NCI-H2107 (cell line): ENCODE data around the gene TAS2R40.
A peak's percentile ranks its signal among the peaks of the same experiment; 100 is the strongest.
"Not testable (repeated sequence)": the region's sequence is repeated elsewhere in the genome, so short reads cannot be mapped to it uniquely, and the experiment has no call there.

Experiments
- DNase-seq: peaks from one replicate; lab custom pipeline; 2025; lab: John Stamatoyannopoulos, UW

The TAS2R40 gene

DNA sequence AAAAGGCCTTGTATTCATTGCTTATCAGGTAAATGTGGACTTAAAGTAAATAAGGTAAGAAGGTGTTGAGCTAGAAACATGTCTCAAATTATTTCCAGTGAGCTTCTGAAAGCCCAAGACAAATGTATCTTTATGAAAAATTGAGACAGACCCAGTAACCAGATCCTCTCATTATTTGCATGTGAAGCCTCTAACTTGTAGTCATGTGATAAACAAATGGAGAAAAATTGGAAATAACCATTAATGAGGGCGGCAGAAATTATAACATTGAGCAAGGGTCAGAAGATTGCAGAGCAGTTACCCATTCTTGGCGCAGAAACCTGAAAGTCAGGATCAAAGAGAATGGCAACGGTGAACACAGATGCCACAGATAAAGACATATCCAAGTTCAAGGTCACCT lies at the start of gene TAS2R40:
Gene TAS2R40 (plus strand): TSS at position 301 of the 400 bp plus-strand sequence. CDS start 42 bp downstream, at position 343.
- no peak for DNase-seq

DNA sequence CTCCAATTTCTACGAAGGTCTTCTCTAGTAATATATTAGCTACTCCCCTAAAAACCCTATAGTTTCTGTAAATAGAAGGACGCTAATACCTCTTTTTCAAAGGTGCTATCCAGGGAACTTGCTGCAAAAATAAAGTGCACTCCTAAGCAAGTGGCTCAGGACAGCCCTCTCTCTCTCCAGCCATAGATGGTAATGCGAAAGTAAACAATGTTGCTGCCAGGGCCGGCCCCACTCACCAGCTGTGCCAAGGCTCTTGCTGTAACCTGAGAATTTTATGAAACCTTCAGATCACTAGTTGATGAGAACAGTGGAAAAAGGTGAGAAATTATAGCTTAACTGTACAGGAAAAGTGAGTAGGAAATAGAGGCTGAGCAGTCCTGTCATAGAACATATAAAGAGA lies 49.5 kb upstream of the TAS2R40 start:
- DNase-seq: no peak

DNA sequence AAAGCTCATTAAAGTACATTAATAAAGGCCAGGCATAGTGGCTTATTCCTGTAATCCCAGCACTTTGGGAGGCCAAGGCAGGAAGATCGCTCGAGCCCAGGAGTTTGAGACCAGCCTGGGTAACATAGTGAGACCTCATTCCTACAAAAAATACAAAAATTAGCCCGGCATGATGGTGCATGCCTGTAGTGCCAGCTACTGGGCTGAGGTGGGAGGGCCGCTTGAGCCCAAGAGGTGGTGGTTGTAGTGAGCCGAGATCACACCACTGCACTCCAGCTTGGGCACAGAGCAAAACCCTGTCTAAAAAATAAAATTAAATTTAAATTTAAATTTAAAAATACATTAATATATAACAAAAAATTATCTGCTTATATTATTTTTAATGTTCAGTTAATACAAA lies 45.7 kb upstream of the TAS2R40 start:
- no peak for DNase-seq

DNA sequence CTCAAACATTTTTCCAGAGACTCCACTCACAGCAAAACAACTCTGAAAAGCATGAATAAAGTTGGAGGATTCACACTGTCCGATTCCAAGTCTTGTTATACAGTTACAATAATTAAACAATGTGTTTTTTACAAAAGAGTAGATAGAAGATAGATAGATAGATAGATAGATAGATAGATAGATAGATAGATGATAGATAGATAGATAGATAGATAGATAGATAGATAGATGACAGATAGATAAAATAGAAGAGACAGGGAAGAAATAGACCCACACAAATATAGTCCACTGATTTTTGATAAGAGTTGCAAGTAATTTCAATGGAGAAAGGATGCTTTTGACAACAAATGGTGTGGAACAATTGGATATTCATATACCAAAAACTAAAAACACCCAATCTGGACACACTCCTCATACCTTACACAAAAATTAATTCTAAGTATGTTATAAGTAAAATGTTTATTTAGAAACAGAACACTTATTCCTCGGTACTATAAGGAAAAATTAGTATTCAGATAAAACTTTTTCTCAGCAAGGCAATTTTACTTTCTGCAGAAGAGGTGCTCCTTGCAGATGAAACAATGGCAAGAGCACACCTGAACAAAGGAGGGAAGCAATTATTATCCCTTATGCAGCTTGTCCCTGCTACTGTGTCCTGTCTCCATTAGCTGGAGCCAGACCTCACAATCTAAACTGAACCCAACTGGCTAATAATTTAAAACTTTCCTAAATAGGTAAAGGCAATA lies 44.3 kb upstream of the TAS2R40 start:
- DNase-seq: no peak

DNA sequence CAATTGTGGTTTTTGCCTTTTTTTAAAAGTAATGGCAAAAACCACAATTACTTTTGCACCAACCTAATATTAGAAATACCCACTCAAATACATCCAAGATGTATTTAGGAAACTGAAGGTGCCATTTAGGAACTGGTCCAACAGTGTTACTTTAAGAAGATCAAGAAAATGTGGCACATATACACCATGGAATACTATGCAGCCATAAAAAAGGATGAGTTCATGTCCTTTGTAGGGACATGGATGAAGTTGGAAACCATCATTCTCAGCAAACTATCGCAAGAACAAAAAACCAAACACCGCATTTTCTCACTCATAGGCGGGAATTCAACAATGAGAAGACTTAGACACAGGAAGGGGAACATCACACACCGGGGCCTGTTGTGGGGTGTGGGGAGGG lies 41.1 kb upstream of the TAS2R40 start:
- not testable (repeated sequence) for DNase-seq

DNA sequence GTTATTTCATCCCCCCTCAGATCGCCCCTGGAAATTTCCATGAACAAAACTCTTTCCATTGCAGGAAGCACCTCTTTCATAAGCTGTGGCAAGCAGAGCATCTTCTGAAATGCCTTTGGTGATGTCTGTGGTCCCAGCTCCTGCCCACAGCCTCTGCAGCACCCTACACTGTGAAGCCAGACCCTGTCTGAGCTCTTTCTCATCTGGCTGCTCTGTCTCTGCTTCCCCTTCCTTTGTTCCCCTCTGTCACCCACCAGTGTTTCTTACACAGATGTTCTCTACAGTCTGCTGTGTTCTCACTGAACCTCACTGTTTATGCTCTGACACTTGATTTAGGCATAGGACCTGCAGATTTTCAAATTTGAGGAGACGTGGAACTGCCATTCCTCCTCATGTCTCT lies 40.5 kb upstream of the TAS2R40 start:
- DNase-seq: no peak

DNA sequence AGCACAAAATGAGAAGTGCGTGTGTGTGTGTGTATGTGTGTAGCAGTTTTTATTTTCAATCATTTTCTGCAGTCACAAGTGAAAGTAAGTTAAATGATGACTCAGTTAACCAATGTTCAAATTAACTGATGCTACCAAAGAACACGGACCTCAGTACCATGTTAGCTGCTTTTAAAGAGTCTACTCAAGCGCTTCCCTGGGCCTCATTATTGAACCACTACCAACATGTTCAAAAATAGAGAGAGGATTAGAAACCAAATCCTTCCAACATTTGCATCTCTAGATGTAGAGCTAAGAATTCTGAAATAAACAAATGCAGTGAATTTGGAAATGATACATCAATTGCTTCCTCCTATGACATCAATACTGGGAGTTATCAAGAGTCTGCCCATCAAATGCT lies 38.8 kb upstream of the TAS2R40 start, which contains the start of gene TAS2R39:
Gene TAS2R39 (plus strand): TSS at position 396 of the 400 bp plus-strand sequence. CDS start 0 bp downstream, at position 396.
- no peak for DNase-seq

DNA sequence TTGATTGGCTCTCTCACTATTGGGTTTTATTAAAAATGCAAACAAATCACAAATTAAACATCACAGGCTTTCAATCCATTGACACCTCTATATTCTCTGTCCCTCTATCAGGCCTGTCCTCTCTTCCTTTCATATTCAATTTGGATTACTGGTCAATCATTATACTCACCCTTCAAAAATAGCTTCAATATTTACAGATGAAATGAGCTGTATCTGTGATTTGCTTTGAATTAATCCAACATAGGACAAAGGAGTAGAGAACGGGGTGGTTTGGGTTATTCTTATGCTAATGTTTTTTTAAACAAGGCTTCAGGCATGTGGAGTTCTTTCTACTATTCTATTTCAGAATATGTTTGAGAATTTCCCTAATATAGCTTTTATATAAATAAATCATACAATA lies 36.3 kb upstream of the TAS2R40 start:
- DNase-seq: no peak

DNA sequence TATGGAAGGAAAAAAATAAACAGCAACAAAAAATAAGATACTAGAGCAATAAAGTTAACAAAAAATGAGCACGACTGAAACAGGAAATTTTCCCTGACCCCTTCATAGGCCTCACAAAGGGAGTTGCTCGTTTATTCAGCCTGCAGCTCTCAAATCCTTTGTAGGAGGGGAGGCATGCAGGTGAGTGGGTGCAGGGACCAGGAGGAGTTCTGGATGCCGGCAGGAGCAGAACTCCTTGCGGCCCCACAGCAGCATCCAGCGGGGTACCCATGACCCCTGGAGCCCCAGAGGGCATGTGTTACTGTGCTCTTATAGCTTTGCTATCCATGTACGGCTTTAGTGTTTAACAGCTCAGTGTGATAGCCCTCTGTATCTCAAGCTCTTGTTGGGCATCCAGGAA lies 32.8 kb upstream of the TAS2R40 start:
- DNase-seq: no peak

DNA sequence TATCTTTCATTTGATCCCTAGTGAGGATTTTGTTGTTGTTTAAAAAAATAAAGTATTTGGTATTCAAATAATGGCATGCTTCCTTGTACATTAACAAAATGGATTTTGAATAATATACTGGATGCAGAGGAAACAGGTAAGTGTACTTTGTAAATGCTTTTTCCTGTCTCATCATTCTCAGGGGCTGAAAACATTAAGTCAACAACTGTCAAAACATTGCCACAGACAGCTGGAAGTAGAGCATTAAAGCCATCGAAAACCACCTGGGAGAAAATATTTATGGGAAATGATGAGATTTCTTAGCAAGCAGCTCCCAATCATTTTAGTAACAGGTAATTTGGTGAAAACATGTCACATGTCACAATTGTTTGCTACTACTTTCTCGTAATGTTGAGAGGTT lies 28.0 kb upstream of the TAS2R40 start:
- no peak for DNase-seq

DNA sequence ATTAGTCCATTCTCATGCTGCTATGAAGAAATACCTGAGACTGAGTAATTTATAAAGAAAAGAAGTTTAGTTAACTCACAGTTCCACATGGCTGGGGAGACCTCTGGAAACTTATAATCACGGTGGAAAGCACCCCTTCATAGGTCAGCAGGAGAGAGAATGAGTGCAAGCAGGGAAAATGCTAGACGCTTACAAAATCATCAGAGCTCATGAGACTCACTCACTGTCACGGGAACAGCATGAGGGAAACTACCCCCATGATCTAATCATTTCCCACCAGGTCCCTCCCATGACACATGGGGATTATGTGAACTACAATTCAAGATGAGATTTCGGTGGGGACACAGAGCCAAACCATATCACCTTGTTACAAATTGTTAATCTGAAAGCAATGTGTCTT lies 22.8 kb upstream of the TAS2R40 start:
- no peak for DNase-seq

DNA sequence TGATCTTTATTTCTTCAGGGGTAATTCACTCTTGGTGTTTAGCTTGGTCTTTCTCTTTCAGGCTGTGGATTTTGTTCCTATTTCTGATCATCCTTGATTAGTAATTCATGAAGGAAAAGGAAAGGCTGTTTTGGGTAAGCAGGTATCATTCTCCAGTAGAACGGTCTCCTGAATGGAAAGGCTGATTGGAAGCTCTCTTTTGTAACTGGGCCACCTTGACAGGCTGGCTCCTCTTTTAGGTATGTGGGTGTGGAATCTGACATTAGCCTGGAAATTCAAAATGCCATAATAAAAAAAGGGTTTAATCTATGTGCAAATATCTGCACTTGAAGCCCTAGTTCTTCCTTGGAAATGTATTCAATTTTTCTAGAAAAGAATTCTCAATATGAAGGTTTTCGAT lies 19.7 kb upstream of the TAS2R40 start:
- DNase-seq: no peak

DNA sequence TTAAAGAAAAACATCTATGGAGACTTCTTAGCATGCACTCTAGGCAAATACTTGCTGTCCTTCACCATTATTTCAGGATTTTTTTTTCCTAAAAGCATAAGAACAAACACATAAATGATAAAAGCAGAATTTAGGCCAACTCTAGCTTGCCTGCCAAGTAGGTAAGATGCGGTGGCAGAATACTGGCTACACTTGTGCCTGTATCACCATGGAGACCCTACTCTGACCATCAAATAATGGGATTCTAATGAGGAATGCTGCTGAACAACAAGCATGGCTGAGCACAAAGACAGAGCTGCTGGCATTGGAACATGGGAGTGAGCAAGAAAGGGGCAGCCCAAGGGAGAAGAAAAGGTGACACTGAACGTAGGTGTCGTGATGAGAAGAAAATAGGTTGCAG lies 18.5 kb upstream of the TAS2R40 start:
- DNase-seq: no peak

DNA sequence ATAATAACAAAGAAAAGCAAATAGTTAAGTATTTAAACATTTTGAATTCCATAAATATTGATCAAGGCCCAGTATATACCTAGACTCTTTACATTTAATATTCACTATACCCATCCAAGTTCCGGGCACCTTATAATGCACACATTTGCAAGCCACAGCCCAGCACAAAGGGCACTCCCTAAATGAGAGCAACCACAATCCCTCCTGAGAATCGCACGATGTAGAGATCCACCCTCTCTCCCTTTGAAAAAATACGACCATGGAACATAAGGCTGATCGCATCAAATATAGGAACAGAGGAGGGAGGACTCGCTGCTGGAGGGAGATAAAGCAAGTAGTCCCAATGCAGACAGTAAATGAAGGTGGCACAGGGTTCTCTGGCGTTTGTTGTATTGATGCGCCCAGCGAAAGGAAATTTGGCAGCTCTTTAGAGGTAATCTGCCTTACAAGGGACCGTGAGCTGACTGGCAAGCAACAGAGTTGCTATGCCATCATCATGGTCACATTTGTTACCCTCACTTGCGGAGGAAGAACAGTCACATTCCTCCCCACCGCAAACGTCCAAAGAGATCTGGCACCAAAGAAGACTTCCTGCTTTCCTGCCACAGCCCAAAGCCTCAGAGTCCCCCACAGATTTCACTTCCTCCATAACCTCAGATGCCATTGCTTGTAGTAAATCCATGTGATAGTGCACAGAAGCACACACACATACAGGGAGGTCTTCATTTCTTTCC lies 16.1 kb upstream of the TAS2R40 start:
- no peak for DNase-seq

DNA sequence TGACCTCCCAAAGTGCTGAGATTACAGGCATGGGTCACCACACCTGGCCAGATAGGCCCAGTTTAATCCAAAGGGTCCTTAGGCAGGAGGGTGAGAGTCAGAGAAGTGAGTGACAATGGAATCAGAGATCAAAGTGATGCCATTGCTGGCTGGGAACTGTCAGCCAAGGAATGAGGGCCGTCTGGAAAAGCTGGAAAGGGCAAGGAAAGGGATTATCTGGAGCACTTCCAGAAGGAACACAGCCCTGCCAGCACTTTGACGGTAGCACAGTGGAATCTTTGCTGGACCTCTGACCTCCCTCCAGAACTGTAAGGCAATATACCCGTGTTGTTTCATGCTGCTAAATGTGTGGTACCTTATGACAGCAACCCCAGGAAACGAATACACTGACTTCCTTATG lies 11.3 kb upstream of the TAS2R40 start:
- DNase-seq: no peak

DNA sequence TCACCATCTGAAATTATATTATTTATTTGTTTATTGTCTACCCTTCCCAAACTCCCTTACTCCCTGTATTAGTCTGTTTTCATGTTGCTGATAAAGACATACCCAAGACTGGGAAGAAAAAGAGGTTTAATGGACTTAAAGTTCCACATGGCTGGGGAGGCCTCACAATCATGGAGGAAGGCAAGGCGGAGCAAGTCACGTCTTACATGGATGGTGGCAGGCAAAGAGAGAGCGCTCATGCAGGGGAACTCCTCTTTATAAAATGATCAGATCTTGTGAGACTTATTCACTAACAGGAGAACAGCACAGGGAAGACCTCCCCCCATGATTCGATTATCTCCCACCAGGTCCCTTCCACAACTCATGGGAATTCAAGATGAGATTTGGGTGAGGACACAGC lies 8.4 kb upstream of the TAS2R40 start:
- DNase-seq: not testable (repeated sequence)

DNA sequence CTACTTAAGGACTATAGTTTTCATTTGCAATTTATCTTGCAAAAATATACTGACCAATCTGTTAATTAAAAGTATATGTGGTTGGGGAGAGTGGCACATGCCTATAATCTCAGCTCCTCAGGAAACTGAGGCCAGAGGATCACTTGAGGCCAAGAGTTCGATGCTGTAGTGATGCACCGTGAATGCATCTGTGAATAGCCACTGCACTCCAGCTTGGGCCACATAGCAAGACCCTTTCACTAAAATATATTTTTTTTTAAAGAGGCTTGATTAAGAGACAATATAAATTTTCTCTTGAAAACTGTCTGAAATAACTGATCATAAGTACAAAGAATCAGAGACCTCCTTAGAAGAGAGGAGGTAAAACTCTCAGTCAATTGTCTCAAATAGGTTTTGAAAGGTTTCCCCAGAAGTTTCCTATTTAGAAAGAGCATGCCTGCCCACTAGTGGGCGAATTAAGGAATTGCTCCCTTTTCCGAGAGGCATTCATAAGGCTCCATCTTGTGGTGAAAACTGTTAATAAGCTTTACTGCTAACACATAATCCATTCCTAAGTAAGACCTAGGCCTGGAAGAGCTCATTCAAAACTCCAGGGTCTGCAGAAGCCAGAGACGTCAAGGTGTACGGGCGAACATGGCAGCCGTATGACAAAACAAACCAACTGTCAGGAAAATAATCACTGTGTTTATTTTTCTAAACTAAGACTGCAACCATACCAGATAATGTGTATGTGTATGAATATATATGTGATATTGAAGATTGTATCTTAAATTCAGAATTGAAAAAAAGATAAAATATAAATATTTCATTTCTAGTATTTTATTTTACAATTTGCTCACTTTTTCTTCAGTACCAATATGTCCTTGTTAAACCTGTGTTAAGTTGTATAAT lies 6.8 kb upstream of the TAS2R40 start:
- peak; percentile 60 for DNase-seq

DNA sequence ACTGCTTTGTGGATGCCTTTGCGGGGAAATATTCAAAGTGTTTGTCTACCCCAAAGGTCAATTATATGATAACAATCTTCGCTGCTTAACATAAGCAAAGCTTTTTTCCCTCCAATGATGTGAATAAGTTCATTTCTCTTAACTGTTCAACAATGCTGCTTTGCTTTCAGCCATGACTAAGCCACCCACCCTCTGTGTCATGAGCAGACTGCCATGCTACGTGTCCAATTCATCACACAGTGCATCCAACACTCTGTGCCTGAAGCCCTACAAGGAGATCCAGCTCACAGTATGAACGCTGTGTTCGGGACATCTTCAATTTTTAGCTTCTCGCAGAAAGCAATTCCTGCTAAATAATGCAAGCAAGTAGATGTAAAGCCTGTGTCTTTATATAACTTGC lies 5.7 kb upstream of the TAS2R40 start:
- DNase-seq: no peak

DNA sequence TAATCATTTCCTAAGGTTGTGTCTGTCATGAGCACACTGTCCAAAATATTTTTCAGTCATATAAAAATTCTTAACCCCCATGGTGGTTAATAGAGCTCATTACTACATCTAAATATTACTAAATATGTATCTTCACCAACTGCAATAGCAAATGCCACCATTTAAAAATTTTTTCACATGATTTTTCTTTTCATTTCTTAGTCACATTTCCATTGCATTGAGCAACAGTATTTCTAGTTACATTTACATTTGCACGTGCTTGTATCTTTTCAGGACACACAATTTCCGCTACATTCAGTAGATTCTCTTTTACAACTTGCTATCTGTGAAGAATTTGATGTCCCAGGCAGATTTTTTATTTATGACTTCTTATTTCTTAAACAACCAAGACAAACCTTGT lies 5.2 kb upstream of the TAS2R40 start:
- no peak for DNase-seq

DNA sequence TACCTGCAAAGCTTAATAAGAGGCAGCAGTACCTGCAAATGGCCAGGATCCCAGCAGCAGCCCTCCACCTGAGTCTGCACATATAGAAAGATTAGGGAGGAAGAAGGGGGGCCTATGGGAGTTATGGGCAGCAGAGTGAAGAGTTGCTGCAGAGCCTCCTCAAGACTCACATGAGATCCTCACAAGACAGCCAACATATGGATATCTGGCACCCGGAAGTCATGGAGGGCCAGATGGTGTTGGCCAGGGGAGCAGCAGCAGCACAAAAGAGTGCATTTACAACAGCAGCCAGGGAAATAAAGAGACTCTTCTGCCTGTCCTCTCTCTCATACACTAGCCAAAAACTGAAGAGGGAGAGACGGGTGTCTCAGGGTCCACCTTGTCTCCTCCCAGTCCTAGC lies 4.0 kb upstream of the TAS2R40 start:
- DNase-seq: no peak

DNA sequence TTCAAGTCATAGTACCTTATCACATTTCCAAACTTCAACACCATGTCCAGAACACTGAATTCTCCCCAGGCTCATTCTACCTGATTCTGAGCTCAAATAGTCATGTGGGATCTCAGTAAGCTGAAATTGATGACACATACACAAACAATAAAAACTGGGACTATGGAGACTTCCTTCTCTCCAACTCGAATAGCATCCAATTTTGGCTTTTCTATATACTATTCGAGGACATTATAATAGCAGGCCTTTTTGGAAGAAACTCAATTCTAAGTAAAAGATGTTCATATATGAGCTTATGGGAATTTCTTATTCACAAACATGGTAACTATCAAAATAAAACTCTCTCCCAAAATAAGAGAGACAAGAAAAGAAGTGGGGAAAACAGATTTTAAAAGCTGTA lies 551 bp upstream of the TAS2R40 start:
- no peak for DNase-seq

DNA sequence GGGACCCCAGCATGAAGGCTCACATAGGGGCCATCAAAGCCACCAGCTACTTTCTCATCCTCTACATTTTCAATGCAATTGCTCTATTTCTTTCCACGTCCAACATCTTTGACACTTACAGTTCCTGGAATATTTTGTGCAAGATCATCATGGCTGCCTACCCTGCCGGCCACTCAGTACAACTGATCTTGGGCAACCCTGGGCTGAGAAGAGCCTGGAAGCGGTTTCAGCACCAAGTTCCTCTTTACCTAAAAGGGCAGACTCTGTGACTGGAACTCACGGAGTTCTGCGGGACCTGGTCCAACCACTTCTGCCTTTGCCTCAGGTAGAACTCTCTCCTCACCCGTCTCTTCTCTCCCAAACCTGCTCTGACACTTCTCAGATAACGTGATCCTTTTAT lies 945 bp downstream of the TAS2R40 start:
- DNase-seq: no peak

DNA sequence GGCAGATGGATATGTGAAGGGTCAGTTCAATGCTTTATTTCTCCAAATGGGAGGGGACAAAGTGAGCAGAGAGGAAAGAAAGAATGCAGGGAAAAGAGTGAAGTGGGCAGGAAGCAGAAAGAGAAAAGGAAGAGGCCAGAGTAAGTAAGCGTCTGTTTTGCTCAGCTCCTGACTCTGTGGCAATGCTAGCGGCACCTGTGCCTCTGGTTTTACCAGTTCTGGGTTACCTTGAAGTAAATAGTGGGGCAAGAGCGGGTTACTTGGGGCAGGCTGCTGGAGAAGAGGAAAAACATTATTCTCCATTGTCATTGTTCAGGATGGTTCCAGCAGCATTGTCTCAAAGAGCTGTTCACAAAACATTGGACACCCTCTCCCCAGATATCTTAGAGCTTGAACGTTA lies 1.9 kb downstream of the TAS2R40 start:
- no peak for DNase-seq
